Stimulated activated CD4-positive, alpha-beta T cell treated with anti-CD3 and anti-CD28 coated beads, Interleukin-15, amount 100 ng/mL, for 1 hour (primary cell): ENCODE results near the gene VTI1B.
"Not testable (repeated sequence)": the region's sequence is repeated elsewhere in the genome, so short reads cannot be mapped to it uniquely, and the experiment has no call there.

Experiments
- DNase-seq, 2 donors: peaks; one replicate each; pipeline ENCODE4 v3.0.0-alpha.2; 2020; ENCODE audit warnings: low read depth in 1 of 2, low spot score in 1 of 2

The VTI1B gene

DNA sequence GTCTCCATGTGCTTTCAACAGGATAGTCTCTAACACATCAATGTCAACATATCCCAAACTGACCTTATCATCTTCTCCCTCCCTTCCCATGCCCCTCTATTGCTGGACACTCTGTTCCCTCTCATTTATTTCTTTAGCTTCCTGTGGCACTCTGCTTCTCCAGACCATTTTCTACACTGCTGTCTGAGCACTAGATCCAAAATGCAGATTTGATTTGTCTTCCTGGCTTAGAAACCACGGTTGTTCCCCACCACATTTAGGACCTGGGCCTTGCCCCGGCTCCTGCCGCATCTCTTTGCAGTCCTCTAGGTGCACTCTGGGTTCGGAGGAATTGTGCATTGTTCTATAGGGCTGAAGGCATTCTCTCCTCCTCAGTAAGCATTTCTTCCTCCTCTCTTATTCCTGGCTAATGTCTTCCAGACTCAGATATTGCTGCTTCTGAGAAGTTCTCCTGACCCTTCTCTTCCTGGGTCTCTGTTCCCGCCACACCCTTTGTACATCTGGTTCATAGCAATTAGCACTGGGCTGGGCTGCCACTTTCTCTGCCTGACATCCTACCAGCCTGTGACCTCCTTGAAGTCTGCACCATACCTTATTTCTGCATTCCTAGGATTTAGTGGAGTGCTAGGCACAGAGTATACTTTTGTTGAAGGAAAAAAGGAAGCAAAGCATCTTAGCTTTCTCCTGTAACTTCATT, 40.8 kb downstream of the VTI1B start:
- DNase-seq: no peak

DNA sequence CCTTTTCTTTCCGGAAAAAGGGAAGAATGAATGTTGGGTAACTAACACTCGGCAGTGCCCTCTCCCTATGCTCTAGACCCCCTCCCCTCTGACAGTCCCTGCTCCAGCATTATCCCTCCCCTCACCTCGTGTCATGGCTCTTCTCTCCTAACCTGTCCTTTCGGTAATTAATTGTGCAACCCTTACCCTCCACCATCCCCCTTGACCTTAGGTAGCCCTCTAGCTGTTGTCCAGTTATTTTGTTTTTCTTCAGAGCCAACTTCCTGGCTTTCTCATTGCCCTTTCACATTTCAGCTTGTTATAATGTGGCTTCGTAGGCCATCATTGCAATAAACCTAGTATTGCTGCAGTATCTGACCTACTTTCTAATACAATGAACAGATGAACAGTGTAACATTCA, 43.5 kb downstream of the VTI1B start:
- DNase-seq: no peak

GRCh38 chr14:67630186-67630585, 44.2 kb downstream of the VTI1B start:
- no peak for DNase-seq

DNA sequence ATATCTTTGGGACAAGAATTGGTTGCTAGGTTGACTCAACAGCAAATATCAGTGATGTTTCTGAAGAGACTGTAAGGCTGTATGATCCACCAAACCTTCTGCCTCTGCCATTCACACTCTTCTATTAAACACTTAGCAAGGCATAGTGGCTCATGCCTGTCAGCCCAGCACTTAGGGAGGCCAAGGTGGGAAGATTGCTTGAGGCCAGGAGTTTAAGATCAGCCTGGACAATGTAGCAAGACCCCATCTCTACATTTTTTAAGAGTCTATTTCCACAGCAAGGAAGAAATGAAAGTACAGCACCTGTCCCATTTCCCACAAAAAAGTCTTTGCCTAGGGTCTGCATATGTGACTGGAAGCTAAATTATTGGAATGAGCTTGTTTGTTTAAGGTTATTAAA, 46.9 kb downstream of the VTI1B start:
- no peak for DNase-seq

- not testable (repeated sequence) for DNase-seq
Measured at GRCh38 chr14:67626131-67626530, 48.3 kb downstream of the VTI1B start.

GRCh38 chr14:67623114-67623513, 51.3 kb downstream of the VTI1B start:
- DNase-seq: no peak

DNA sequence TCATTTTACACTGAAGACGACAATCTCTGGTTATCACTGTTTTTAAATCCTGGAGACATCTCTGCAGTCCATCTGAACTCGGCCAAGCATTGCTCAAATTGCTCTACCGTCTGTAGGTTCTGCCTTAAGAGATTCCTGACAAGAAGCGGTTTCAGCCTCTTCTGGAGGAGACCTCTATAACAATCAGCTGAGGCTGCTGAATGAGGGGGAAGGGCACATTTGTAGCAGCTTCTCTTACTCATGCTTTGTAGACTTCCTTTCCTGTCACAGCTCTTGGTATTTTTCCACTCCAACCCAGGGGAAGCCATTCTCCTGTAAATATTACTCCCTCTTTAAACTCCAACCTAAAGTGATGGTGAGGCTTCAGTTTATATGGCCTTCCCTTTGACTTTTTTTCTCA, 51.8 kb downstream of the VTI1B start:
- DNase-seq: no peak

DNA sequence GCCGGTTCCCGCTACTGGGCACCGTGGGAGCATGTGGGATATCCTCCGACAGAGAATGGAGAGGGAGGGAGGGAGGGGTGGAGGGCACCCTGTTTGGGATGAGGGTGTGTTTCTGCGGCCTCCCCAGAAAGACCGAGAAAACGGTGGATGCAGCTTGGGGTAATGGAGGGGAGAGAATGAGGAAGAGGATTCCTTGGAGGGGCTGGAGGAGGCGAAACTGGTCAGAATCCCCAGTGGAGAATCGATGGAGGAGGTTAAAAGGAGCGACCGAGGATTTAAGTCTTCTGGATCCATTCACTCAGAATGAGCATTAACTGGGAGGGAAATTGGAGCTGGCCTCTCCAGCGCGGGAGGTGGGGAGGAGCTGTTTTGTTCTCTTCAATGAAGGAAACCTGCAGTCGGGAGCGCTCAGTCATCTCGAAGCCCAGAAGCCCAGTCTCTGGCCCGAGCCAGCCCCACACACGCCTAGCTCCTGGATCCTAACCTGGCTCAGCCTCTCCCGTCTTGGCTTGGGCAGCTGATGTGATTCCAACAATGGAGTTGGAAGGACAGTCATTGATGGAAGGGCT, 54.1 kb downstream of the VTI1B start:
- DNase-seq: no peak

GRCh38 chr14:67619446-67620216, 54.8 kb downstream of the VTI1B start, which contains the start of gene ARG2:
Gene ARG2, plus strand, starts transcription at chr14:67619920. Its CDS starts 58 bp downstream, at chr14:67619978.
- peak; percentile 90 to 95 for DNase-seq

DNA sequence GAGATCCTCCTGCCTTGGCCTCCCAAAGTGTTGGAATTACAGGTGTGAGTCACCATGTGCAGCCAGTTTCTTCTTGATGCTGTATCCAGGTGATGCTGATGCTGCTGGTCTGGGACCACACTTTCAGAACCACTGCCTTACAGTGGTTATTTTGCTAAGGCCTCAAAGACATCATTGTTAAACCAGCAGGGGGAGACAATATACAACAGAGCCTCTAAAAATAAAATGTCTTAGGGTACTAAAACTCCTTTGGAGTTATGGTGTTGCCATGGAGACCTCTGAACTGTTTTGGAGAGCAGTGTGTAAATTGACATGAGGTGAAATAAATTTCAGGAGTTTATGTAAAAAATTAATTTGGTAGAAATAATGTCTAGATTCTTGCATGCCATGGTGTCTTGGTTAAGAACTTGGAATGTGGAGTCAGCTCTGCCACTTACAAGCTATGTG, 55.8 kb downstream of the VTI1B start:
- no peak for DNase-seq

- DNase-seq: no peak
Measured at GRCh38 chr14:67610491-67610890, 63.9 kb downstream of the VTI1B start.

DNA sequence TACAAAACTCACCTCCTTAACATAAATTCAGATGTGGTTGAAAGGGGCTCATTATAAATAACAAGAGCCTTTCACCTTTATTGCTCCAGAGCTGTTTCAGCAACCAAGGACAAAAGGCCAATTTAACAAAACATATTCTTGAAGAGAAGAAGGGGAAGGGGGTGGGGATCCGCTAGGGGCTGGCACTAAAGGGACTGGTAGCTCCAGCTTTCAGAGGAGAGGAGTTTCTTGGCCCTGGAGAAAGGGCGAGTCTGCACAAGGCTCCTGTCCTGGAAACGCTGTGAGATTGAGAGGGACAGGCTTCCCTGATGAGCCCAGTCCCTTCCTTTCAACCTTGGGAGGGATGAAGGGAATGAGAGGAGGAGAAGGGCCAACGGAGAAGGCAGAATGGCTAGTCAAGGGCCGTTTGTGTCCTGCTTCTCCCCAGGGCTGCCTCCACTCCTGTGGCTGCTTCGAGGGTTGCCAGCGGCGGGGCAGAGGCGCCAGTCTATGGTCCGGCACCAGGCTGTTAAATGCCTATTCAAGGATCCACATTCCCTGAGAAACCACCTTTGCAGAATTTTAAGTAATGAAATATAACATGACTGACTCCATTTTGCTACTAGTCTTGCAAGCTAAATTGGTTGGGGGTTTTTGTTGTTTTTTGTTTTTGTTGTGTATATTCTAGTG, 64.7 kb downstream of the VTI1B start:
- DNase-seq: no peak

- no peak for DNase-seq
Measured at GRCh38 chr14:67607646-67608045, 66.8 kb downstream of the VTI1B start.

DNA sequence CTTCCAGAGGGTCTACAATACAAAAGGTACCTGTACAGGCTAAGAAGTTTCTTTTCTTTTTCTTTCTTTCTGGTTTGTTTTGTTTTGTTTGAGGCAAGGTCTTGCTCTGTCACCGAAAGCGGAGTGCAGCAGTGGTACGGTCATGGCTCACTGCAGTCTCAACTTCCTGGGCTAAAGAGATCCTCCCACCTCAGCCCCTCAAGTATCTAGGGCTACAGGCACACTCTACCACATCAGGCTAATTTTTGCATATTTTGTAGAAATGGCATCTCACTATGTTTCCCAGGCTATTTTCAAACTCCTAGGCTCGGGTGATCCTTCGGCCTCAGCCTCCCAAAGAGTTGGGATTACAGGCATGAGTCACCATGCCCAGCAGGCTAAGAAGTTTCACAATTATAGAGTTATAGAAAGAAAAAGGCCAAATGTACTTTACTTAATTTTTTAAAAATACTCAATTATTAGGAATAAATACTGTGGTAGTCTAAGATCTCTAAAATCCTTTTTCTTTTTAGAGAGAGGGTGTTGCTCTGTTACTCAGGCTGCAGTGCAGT, 71.4 kb downstream of the VTI1B start:
- DNase-seq: no peak

DNA sequence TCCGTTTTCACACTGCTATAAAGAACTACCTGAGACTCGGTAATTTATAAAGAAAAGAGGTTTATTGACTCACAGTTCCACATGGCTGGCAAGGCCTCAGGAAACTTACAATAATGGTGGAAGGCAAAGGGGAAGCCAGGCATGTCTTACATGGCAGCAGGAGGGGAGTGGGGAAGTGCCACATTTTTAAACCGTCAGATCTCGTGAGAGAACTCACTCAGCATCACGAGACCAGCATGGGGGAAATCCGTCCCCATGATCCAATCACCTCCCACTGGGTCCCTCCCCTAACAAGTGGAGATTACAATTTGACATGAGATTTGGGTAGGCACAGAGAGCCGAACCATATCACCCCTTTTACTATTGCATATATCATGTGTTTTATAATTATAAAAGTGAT, 72.4 kb downstream of the VTI1B start:
- DNase-seq: no peak

GRCh38 chr14:67600562-67600974, 73.9 kb downstream of the VTI1B start:
- DNase-seq: not testable (repeated sequence)

DNA sequence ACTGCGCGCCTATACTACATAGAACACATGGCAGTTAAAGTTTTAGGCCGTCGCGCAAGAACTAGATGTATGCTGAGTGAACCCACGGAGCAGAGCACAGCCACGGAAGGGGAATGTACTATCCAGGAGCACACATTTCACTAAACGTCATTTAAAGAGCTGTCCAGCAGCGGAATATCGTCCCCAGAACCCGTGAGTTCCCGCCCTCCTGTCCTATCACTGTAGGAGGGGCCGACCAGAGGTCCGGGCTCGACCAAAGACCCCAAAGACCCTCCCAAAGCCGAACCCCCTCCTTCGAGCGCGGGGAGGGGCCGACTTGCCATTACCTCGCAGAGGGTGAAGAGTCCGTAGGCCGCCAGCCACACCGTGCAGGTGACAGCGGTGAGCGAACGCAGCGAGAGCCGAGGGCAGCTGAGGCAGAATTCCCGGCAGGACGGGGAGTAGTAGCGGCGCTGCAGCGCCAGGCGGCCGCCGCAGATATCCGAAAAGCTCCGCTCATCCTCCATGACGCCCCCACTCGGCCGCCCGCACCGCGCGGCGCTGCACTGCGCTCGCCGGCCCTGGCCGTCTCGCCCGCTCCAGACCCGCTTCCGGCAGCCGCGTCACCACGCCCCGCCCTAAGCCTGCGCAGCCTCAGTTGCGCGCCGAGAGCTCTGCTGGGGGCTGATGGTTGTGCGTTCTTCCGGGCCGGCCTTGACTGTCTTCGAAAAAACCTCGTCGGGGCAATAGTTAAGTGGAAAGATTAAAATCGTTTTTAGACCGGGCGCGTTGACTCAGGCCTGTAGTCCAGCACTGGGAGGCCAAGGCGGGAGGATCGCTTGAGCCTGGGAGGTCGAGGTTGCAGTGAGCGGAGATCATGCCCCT, 74.5 kb downstream of the VTI1B start, which contains the start of gene PIGH:
TSS of gene PIGH (minus strand) at position 571 of the 864 bp plus-strand sequence. CDS start at position 506, 65 bp downstream.
- DNase-seq: peak; percentile 86 to 94
